Smooth muscle cell (in vitro differentiated cells): ENCODE data around the gene CGB5. TPM values are rescaled to one million over a fixed set of nuclear protein-coding genes. Genes with fewer than 3 reads are reported as not detected.
A peak's percentile ranks its signal among the peaks of the same experiment; 100 is the strongest.

Experiments used
- DNase-seq: peaks from one replicate; lab custom pipeline; 2025; ENCODE audit not compliant: unreplicated experiment; lab: John Stamatoyannopoulos, UW
- H2AFZ ChIP-seq: fragments of 200-600 bp; sonication (generic); 2 replicates; pipeline ENCODE4 v1.6.0; 2016; ENCODE audit warnings: antibody characterized with exemption, low read depth, mild to moderate bottlenecking
- H3F3A ChIP-seq: fragments of 200-600 bp; sonication (generic); 2 replicates; pipeline ENCODE4 v1.6.0; 2017; ENCODE audit warnings: antibody characterized with exemption, low read depth
- H3K27ac ChIP-seq: fragments of 200-600 bp; sonication (generic); 2 replicates; pipeline ENCODE4 v1.5.1; 2016; ENCODE audit warnings: low read depth, mild to moderate bottlenecking
- H3K27me3 ChIP-seq: fragments of 200-600 bp; sonication (generic); 2 replicates; pipeline ENCODE4 v1.6.1; 2016; ENCODE audit warnings: low read depth, mild to moderate bottlenecking
- H3K36me3 ChIP-seq: fragments of 200-600 bp; sonication (generic); 2 replicates; pipeline ENCODE4 v1.5.1; 2016; ENCODE audit warnings: low read depth
- H3K4me1 ChIP-seq: fragments of 200-600 bp; sonication (generic); 2 replicates; pipeline ENCODE4 v1.5.1; 2016; ENCODE audit warnings: low read depth
- H3K4me2 ChIP-seq: fragments of 200-600 bp; sonication (generic); 2 replicates; pipeline ENCODE4 v1.6.0; 2016; ENCODE audit warnings: mild to moderate bottlenecking
- H3K4me3 ChIP-seq: fragments of 200-600 bp; sonication (generic); 2 replicates; pipeline ENCODE4 v1.5.1; 2016; ENCODE audit warnings: mild to moderate bottlenecking
- H3K79me2 ChIP-seq: fragments of 200-600 bp; sonication (generic); 2 replicates; pipeline ENCODE4 v1.6.0; 2016; ENCODE audit warnings: low read depth, mild to moderate bottlenecking
- H3K9ac ChIP-seq: fragments of 200-600 bp; sonication (generic); 2 replicates; pipeline ENCODE4 v1.6.0; 2016; ENCODE audit warnings: low read depth
- H3K9me3 ChIP-seq: fragments of 200-600 bp; sonication (generic); replicated peaks from 2 replicates; pipeline ENCODE4 v1.5.1; 2016; ENCODE audit warnings: low read depth
- H4K20me1 ChIP-seq: fragments of 200-600 bp; sonication (generic); 2 replicates; pipeline ENCODE4 v1.6.0; 2016; ENCODE audit warnings: low read depth
- CTCF ChIP-seq: fragments of 200-600 bp; sonication (generic); IDR thresholded peaks from 2 replicates; pipeline ENCODE4 v1.5.1; 2017; ENCODE audit warnings: borderline replicate concordance, mild to moderate bottlenecking, antibody characterized with exemption; ENCODE audit not compliant: insufficient read depth, poor library complexity, severe bottlenecking
- WGBS: methylation state at CpG from one replicate; pipeline ENCODE4 v1.1.7; 2016; ENCODE audit warnings: low lambda C conversion rate; 5-methylcytosine and 5-hydroxymethylcytosine counted together
- polyA plus RNA-seq: library from polyadenylated mRNA; unstranded; fragments of >200 nt; fragmentation: Nextera tagmentation; extraction: Ambion mirVana; gene quantifications from 2 replicates; pipeline ENCODE4 v1.2.1, GENCODE V29; 2016
- total RNA-seq: library from RNA; depleted of rRNA; stranded (reverse); fragments of >200 nt; gene quantifications from 2 replicates; pipeline ENCODE4 v1.2.3, GENCODE V29; 2014

The CGB5 gene
- total and polyA plus RNA-seq, 2 experiments from 2014 or later = 2.0 TPM; not detected in 1

GRCh38 chr19:49019242-49019932, 24.3 kb upstream of the CGB5 start:
- Histone ChIP-seq H3K79me2 (no peaks in the 10 kb centered on the region), H3F3A (no peaks in the 10 kb centered on the region), H3K27me3 (peaks cover 6% of the 10 kb centered on the region), H4K20me1 (no peaks in the 10 kb centered on the region), H2AFZ (no peak overlapping the region), H3K4me3 (no peak overlapping the region), H3K27ac (no peak overlapping the region), H3K9ac (no peak overlapping the region), H3K4me2 (no peak overlapping the region), H3K9me3 (no peaks in the 10 kb centered on the region), H3K4me1 (no peaks in the 10 kb centered on the region), H3K36me3 (no peaks in the 10 kb centered on the region)
- 63% methylated on average over 39 of the region's 41 CpGs for WGBS
- TF ChIP-seq CTCF = peak; percentile 5
- no peak for DNase-seq

- no peak overlapping the region for H3K4me2 ChIP-seq
- no peaks in the 10 kb centered on the region for H3F3A ChIP-seq
- H3K36me3 ChIP-seq = no peaks in the 10 kb centered on the region
- TF ChIP-seq CTCF = no peak
- H3K27ac ChIP-seq = no peak overlapping the region
- H3K9me3 ChIP-seq = no peaks in the 10 kb centered on the region
- H3K4me1 ChIP-seq = no peaks in the 10 kb centered on the region
- no peak for DNase-seq
- 91% methylated on average over 11 of the region's 11 CpGs for WGBS
- no peak overlapping the region for H3K9ac ChIP-seq
- H2AFZ ChIP-seq = no peak overlapping the region
- H4K20me1 ChIP-seq = no peaks in the 10 kb centered on the region
- H3K4me3 ChIP-seq = no peak overlapping the region
- H3K79me2 ChIP-seq = no peaks in the 10 kb centered on the region
- H3K27me3 ChIP-seq = peaks cover 6% of the 10 kb centered on the region
Observed at GRCh38 chr19:49020342-49020741, 23.3 kb upstream of the CGB5 start.

GRCh38 chr19:49020931-49021895, 22.4 kb upstream of the CGB5 start:
- no peak overlapping the region for H3K4me3 ChIP-seq
- no peak overlapping the region for H3K27ac ChIP-seq
- H3K9ac ChIP-seq = no peak overlapping the region
- no peaks in the 10 kb centered on the region for H3F3A ChIP-seq
- 55% methylated on average over 16 of the region's 16 CpGs for WGBS
- no peak overlapping the region for H3K4me2 ChIP-seq
- no peaks in the 10 kb centered on the region for H3K79me2 ChIP-seq
- no peaks in the 10 kb centered on the region for H3K4me1 ChIP-seq
- peaks cover 6% of the 10 kb centered on the region for H3K27me3 ChIP-seq
- no peak overlapping the region for H2AFZ ChIP-seq
- no peaks in the 10 kb centered on the region for H3K36me3 ChIP-seq
- H4K20me1 ChIP-seq = no peaks in the 10 kb centered on the region
- no peak for TF ChIP-seq CTCF
- DNase-seq = no peak
- H3K9me3 ChIP-seq = no peaks in the 10 kb centered on the region
